ENCODE results near the gene CCDC157. TPM values are rescaled to one million over a fixed set of nuclear protein-coding genes. Genes with fewer than 3 reads are reported as not detected.

CCDC157 gene
- total RNA-seq, 1 experiment from 2014 or later: 3.5 TPM

GRCh38 chr22:30328466-30329049 is 28.2 kb upstream of the CCDC157 start:
- H3K4me2 ChIP-seq (ENCODE audit: low read length): no peak overlapping the region
- H3K27ac ChIP-seq (ENCODE audit: low read length): no peak overlapping the region
- ATAC-seq (no peak), DNase-seq (no peak)
- no peaks in the 10 kb centered on the region for H3K9me2 ChIP-seq (replicated peaks; ENCODE audit: low read length)
- intact Hi-C loops (cut with micrococcal nuclease): loop anchor here (5.0 kb wide), 1 partner anchor 41 kb away; the partner anchor contains the start of gene CASTOR1
- no peaks in the 10 kb centered on the region for H3K9me3 ChIP-seq (ENCODE audit: low read length)
- no peak overlapping the region for H3K9ac ChIP-seq (ENCODE audit: low read length)
- no peak overlapping the region for H3K4me3 ChIP-seq (ENCODE audit: low read length)
- H3K79me2 ChIP-seq (ENCODE audit: low read length): peaks cover 26% of the 10 kb centered on the region
- H3K27me3 ChIP-seq (ENCODE audit: low read length): no peaks in the 10 kb centered on the region
- POLR2A ChIA-PET (ENCODE audit: unreplicated experiment): no interaction called here
- peaks cover 28% of the 10 kb centered on the region for H3K4me1 ChIP-seq (ENCODE audit: insufficient read depth, low read length)
- TF ChIP-seq CTCF (conservative IDR thresholded peaks at IDR 0.05; ENCODE audit: low read depth, low read length) (no peak), EZH2 (IDR thresholded peaks at IDR 0.05; ENCODE audit: low read length, unreplicated experiment) (no peak), EZH2phosphoT487 (IDR thresholded peaks at IDR 0.05; ENCODE audit: borderline replicate concordance, low read length) (no peak)
- H3K36me3 ChIP-seq (ENCODE audit: low read depth, low read length): peaks cover 13% of the 10 kb centered on the region
- BruUV-seq (replicated peaks): no TSS peak
- no peaks in the 10 kb centered on the region for H4K20me1 ChIP-seq (ENCODE audit: low read length)
- CTCF ChIA-PET: interaction anchor here (0.6 to 2.5 kb wide), 2 partner anchors 40 to 272 kb away, joined by 4 to 33 read pairs; partner anchors contain the start of gene CASTOR1
- no peak overlapping the region for H2AFZ ChIP-seq (ENCODE audit: low read length)
- H3F3A ChIP-seq (ENCODE audit: low read length, unreplicated experiment): no peaks in the 10 kb centered on the region

GRCh38 chr22:30332551-30332950 is 24.3 kb upstream of the CCDC157 start:
- TF ChIP-seq EZH2 (IDR thresholded peaks at IDR 0.05; ENCODE audit: low read length, unreplicated experiment) (no peak), EZH2phosphoT487 (IDR thresholded peaks at IDR 0.05; ENCODE audit: borderline replicate concordance, low read length) (no peak), CTCF (conservative IDR thresholded peaks at IDR 0.05; ENCODE audit: low read depth, low read length) (no peak)
- BruUV-seq (replicated peaks): no TSS peak
- POLR2A ChIA-PET (ENCODE audit: unreplicated experiment): no interaction called here

More at GRCh38 chr22:30332551-30332950, 24.3 kb upstream of the CCDC157 start:
- H2AFZ ChIP-seq (ENCODE audit: low read length): no peak overlapping the region
- H3K9me2 ChIP-seq (replicated peaks; ENCODE audit: low read length): no peaks in the 10 kb centered on the region
- H3K27me3 ChIP-seq (ENCODE audit: low read length): no peaks in the 10 kb centered on the region
- CTCF ChIA-PET: interaction anchor here (1.2 kb wide), 1 partner anchor 44 kb away, joined by 3 read pairs; no protein-coding TSS in a partner anchor
- H3K9me3 ChIP-seq (ENCODE audit: low read length): no peaks in the 10 kb centered on the region
- peaks cover 53% of the 10 kb centered on the region for H3K36me3 ChIP-seq (ENCODE audit: low read depth, low read length)
- intact Hi-C loops (cut with micrococcal nuclease): no loop called here
- H3K79me2 ChIP-seq (ENCODE audit: low read length): no peaks in the 10 kb centered on the region
- H3F3A ChIP-seq (ENCODE audit: low read length, unreplicated experiment): no peaks in the 10 kb centered on the region
- no peak overlapping the region for H3K9ac ChIP-seq (ENCODE audit: low read length)
- DNase-seq: no peak
- peaks cover 7% of the 10 kb centered on the region; the same call in 1 of the 2 replicates for H3K4me1 ChIP-seq (ENCODE audit: insufficient read depth, low read length)
- no peak overlapping the region for H3K4me2 ChIP-seq (ENCODE audit: low read length)
- ATAC-seq: no peak
- no peaks in the 10 kb centered on the region for H4K20me1 ChIP-seq (ENCODE audit: low read length)
- H3K4me3 ChIP-seq (ENCODE audit: low read length): no peak overlapping the region
- no peak overlapping the region for H3K27ac ChIP-seq (ENCODE audit: low read length)

All from PC-3 (cell line).